GM20431 (cell line): ENCODE data around the gene TRAPPC11.
"Not testable (repeated sequence)": the region's sequence is repeated elsewhere in the genome, so short reads cannot be mapped to it uniquely, and the experiment has no call there.

ENCODE experiments used
- in situ Hi-C: fragments of 300-500 bp; cut with MseI, MboI; formaldehyde crosslinking; loops from one replicate; pipeline ENCODE4 v1.15.0; 2020; ENCODE audit warnings: low sequenced_read_pairs; ENCODE audit not compliant: unreplicated experiment

The TRAPPC11 gene

DNA sequence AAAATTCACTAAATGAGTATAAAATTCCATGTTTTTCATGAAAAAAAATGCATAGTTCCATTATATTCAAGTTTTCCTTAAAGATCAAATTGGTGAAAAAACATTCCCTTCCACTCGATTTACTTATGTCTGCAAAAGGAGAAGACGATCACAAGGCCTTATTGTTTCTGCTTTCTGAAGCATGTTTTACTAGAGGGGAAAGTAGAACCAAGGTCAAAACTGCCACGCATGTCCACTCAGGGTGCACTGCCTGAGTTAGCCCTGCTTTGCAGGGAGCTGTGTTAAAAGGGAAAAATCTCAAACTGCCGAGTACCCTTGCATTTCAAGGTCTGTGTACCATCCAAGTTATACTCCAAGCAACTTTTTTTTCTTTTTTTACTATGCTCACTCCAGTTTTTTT is 57.2 kb downstream of the TRAPPC11 start:
- in situ Hi-C loops: no loop called here

DNA sequence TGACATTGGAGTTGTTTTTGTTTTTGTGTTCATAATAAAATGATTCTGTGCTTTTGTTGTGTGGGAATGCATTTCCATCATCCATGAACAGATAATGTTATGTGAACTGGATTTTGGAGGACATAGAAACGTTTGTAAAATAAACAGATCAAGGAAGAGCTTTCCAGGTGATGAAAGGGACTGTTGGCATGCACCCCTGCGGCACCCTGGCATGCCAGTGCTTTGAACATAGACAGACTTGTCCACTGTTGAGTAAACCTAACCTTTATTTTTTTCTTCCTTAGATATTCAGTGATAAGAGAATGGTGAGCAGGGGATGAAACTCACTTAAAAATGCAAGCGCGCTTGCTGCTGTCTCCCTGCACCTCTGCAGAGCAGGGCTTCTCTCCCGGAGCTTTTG is 59.8 kb downstream of the TRAPPC11 start:
- in situ Hi-C loops: no loop called here

DNA sequence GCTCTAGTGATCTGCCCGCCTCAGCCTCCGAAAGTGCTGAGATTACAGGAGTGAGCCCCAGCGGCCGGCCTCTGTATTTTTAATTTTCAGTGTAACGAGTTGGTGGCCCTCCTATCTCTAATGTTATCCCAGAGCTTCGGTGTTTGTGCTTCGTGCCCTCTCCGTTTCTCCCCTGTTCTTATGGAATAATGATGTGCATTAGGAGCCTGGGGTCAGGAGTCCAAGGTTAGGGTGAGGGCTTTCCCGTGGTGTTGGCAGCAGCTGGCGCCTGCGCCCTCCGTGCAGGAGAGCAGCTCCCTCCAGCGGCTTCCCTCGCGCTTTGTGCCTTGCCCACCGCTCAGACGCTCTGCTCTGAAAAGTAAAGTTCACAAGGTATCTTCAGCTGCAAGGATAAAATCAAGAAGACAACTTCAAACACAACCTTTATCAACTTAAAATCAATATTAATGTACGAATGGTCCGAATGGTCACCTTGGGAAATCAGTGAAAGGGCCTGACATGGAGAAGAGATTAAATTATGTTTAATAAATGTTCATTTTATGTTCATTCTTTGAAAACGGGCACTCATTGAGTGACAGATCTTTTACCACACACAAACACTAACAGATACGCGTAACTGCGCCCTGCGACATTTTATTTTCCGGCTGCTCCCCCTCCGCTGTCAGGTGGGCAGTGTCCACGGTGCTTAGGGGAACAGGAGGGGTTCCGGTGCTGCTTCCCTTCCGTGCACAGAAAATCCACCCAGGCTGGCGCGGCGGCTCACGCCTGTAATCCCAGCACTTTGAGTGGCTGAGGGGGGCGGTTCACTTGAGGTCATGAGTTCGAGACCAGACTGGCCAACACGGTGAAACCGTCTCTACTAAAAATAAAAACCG is 62.4 kb downstream of the TRAPPC11 start:
- in situ Hi-C loops: no loop called here

DNA sequence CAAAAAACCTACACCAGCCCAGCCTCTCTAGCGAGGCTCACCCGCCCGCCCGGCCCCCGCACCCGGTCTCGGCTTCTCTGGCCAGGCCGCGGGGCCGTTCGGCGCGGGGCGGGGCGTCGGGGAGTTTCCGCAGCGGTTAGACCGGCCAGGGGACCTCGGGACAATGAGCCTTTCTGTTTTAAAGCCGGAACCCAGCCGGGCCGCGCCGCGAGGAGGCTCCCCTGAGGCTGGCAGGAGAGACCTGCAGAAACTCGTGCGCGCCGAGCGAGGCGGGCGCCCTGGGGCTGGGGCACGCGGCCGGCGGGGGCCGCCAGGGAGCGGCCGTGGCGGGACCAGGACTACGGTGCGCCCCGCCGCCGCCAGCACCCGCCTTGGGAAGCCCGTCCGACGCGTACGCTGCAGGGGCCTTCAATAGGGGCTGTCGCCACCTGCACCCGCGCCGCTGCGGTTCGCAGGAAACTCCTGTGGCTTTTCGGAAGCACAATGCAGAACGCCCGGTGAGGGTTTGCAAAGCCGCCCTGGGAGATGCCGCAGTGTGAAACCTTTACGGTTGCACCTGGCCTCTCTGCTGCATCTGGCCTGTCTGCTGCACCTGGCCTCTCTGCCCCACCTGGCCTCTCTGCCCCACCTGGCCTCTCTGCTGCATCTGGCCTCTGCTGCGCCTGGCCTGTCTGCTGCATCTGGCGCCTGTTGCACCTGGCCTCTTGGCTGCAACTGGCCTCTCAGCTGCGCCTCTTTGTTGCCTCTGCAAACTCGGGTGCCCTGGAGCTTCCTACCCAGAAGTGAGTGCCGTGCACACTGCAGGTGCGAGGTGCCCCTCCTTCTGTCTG is 63.9 kb downstream of the TRAPPC11 start:
- in situ Hi-C loops: no loop called here

DNA sequence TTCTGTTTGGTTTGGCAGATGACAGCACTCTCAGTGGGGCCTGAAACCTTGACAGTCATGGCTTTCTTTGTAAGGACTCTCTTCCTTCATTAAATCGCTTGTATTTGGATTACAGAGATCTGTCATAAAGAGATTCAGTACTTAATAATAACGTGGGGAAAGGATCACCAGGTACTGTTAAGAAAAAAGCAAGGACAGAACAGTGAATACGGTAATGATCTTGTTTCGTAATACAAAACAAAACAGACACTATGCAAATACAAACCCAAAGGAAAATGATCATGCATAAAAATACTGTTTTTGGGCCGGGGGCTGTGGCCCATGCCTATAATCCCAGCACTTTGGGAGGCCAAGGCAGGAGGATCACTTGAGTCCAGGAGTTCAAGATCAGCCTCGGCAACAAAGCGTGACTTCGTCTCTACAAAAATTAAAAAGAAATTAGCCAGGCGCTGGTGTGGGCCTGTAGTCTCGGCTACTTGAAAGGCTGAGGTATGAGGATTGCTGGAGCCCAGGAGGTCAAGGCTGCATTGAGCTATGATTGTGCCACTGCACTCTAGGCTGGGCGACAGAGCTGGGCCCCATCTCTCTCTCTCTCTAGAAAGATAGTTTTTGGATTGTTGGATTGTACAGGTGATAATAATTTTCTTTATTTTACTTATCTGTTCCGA is 64.6 kb downstream of the TRAPPC11 start:
- in situ Hi-C loops: no loop called here

DNA sequence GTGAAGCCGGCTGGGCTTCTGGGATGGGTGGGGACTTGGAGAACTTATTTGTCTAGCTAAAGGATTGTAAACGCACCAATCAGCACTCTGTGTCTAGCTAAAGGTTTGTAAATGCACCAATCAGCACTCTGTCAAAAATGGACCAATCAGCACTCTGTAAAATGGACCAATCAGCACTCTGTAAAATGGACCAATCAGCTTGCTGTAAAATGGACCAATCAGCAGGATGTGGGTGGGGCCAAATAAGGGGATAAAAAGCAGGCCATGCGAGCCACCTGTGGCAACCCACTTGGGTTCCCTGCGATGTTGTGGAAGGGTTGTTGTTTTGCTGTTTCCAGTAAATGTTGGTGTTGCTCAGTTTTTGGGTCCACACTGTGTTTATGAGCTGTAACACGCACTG is 66.5 kb downstream of the TRAPPC11 start:
- in situ Hi-C loops: not testable (repeated sequence)

DNA sequence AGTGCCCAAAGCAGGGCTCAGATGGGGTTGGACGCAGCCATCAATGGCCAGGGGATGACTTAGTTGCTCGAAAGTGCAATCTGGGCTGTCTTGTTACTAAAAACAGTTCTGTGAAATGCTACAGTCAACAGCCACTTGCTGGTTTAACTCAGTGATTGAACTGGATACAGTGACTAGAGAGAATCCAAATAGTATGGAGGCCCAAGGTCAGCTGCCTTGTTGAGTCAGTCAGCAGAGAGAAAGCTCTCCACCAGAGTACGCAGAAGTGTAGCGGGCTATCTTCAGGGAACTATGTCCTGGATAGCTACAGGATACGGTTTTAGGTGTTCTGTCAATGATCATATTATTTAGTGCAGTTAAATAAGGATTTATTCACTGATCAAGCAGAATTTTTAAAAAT is 68.4 kb downstream of the TRAPPC11 start:
- in situ Hi-C loops: no loop called here

DNA sequence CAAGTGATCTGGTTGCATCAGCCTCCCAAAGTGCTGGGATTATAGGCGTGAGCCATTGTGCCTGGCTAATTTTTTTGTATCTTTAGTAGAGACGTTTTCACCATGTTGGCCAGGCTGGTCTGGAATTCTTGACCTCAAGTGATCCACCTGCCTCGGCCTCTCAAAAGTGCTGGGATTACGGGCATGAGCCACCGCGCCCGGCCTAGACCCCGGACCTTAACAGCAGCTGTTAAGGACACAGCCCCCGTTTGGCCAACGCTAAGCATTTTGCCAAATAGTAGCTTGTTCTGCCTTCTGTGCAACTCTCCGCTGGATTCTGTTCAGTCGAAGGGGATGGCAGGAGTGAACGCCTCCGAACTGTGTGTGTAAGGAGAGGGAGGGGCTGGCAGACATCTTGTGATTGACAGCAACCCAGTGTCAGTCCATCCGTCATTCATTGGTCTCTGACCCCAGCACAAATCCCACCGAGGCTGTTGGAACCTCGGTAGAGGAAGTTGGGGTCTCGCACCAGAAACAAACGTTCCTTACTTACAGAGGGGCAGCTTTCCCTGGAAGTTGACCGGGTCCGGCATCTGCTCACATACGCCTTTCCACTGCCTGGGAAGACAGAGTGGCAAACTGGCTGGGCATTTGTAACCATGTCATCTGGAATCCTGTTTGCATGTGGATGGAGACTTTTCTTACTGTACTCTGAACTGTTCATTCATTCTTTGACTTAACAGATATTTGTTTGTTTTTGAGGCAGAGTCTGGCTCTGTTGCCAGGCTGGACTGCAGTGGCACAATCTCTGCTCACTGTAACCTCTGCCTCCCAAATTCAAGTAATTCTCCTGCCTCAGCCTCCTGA is 69.4 kb downstream of the TRAPPC11 start:
- in situ Hi-C loops: no loop called here

DNA sequence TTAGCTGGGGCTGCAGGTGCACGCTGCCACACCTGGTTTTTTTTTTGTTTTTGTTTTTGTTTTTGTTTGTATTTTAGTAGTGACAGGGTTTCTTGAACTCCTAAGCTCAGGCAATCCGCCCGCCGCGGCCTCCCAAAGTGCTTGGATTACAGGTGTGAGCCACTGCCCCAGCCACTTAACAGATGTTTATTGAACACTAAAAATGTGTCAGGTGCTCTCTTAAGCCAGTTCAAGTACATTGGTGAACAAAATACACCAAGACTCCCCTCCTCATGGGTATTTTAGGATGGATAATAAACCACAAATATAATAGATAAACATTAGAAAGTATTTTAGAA is 69.9 kb downstream of the TRAPPC11 start:
- in situ Hi-C loops: no loop called here

DNA sequence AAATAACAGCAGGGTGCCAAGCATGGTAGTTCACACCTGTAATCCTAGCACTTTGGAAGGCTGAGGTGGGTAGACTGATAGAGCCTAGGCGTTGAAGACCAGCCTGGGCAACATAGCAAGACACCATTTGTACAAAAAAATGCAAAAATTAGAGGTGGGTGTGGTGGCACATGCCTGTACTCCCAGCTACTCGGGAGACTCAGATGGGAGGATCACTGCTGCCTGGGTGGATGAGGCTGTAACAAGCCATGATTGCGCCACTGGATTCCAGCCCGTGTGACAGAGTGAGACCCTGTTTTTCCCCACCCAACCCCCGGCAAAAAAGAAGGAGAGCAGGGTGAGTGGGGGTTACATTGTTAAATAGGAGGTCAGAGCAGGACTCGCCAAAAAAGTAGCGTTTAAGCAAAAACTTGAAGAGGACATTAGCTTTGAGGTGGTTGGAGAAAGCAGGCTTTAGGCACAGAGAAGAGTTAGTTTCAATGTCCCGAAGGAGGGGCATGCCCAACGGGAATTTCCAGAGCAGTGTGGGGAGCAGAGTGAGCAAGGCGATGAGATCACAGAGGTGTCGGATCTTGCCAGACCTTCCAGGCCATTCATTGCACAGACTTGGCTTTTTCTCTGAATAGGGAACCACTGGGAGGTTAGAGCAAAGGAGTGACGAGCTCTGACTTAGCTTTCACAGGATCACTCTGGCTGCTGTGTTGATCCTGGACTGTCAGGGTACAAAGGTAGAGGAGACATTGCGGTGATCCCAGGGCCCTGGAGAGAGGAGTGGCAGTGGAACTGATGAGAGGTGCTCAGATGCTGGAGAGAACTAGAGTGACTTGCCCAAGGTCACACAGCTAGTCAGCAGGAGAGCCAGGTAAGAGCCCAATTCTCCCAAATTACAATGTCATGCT is 70.6 kb downstream of the TRAPPC11 start:
- in situ Hi-C loops: no loop called here

DNA sequence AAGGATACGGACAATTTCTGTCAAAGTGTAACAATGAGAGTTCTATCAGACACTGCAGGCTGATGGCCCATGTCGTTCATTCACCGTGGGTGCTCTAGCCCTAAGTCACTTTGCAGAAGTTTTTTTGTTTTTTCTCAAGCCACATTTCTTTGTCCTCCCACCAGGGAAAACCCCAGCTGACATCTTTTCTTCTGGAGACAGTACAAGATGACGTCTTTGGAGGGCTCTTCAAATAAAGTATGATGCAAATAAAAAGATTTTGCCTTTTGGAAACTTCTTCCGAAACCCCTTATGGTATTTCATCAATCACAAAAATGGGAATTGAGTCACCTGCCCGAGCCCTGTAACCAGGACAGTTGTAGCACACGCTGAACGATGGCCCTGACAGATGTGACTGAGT is 73.2 kb downstream of the TRAPPC11 start:
- in situ Hi-C loops: no loop called here

DNA sequence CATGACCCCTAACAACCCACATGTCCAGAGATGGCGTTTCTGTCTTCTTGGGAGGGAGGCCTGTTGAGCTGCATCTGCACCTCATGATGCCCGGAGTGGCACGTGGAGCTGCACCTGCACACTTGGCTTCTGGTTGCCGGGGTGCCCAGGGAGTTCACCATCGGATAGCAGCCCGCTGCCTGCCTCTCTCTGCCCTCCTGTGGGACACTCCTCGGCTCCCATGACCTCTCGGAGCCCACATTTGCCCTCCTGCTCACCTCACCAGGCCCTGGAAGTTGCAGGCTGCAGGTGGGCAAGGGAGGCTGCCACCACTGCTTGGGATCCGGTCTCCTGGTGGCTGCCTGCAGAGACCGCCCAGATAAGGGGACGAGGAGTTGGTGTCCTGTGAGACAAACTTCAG is 74.1 kb downstream of the TRAPPC11 start:
- in situ Hi-C loops: no loop called here

DNA sequence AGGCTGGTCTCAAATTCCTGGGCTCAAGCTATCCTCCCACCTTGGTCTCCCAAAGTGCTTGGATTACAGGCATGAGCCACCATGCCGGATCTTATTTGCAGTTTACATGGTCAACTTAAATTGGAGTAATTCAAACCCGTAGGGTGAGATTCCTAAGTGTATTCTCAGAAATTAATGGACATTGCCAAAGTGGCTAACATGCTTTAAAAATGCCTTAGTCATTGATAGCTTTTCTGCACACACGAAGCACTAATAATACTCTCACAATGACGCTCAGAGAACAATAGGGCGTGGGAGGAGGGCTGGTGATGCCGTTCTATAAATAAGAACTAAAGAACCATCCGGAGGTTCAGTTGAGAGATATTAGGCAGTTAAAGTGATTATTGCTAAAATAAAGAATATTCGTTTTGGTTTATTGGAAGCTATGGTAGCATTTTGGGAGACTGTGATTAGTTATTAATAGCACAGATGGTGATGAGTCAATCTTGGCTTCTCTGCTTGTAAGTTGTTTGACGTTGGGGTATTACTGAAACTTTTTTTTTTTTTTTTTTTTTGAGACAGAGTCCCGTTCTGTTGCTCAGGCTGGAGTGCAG is 79.1 kb downstream of the TRAPPC11 start:
- in situ Hi-C loops: no loop called here

DNA sequence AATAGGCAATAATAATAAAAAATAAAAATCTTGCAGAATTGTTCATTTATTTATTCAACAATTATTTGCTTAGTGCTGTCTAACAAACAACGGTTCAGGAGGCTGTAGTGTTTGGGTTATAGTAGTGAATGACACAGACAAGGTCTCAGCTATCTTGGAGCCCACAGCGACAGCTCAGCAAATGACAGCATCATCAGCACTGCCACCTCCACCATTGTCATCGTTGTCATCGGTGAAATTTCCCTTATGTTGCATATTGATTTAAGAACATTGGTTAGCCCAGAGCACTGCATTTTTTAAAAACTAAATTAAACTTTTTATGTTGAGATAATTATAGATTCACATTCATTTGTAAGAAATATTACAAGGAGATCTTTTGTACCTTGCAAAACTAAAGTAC is 79.9 kb downstream of the TRAPPC11 start:
- in situ Hi-C loops: no loop called here

DNA sequence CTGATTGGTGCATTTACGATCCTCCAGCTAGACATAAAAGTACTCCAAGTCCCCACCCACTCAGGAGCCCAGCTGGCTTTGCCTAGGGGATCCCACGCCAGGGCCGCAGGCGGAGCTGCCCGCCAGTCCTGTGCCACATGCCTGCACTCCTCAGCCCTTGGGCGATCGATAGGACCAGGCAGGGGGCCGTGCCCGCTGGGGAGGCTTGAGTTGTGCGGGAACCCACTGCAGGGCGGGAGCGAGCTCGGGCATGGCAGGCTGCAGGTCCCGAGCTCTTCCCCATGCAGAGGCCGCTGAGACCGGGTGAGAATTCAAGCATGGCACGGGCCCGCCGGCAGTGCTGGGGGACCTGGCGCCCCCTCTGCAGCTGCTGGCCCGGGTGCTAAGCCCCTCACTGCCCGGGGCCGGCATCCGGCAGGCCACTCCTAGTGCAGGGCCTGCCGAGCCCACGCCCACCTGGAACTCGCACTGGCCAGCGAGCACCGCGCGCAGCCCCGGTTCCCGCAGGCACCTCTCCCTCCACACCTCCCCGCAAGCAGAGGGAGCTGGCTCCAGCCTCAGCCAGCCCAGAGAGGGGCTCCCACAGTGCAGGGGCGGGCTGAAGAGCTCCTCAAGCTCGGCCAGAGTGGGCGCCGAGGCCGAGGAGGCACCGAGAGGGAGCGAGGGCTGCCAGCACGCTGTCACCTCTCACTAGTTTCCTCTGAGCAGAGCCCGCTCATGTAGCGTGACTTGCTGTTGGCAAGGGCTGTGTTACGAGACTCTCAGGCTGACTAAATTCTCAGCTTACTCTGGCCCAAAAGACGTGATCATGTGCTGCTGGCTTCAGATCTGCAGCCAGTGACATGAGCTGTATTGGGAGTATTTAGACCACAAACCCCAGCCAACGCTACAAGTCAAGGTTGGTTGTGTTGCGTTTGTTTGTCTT is 87.5 kb downstream of the TRAPPC11 start:
- in situ Hi-C loops: no loop called here

DNA sequence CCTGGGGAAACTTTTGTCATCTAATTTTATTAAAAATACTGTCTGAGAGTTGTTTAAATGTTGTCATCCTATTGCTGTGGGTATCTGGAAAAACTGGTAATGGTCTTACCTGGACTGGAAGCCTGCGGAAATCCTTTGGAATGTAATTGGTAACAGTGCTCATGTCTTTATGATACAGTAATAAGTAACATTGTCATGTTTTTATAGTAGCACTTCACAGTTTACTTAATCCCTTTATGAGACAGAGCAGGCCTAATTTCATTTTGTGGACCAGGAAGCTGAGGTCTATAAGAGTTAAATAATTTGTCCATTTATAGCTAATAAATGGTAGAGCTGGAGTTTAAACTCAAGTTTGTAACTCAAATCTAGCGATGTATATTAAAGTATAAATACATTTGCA is 88.3 kb downstream of the TRAPPC11 start:
- in situ Hi-C loops: no loop called here

DNA sequence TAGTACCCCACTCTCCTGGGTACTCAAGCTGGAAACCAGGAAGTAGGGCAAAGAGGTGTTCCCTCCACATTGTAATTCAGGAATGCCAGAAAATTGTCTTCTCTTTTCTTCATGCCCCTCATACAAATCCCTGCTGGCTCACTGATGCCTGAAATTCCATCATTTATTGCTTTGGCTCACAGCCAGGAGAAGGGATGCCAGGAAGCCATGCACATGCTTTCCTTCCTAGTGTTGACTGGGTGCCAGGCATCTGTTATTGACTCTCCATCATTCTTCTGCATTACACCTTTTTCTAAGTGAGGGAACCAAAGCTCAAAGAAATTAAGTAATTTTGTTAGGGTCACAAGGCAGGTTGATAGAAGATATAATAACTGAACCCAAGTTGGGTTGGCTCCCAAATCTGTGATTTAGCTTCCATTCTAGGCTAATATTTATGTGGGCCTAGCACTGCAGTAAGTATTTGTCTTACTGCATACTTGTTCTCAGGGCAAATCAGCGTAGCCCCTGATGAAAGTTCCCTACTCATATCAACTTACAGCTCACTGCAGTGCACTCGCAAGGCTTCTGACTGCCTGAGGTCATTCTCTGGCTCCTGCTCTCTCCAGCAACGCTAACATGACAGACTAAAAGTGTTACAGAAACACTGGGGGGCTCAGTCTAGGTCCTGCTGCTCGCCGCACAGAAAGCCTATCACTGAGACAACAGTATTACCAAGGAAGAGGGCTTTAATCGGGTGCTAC is 89.0 kb downstream of the TRAPPC11 start:
- in situ Hi-C loops: no loop called here
